HG03139 (cell line): Measurements from ENCODE around the gene RXFP3.
A peak's percentile ranks its signal among the peaks of the same experiment; 100 is the strongest.
"Not testable (repeated sequence)": the region's sequence is repeated elsewhere in the genome, so short reads cannot be mapped to it uniquely, and the experiment has no call there.

Experiments
- ATAC-seq: cut with Tn5 transposase; IDR thresholded peaks from one replicate; pipeline ENCODE4 v1.9.1; 2021; ENCODE audit not compliant: unreplicated experiment

The RXFP3 gene, protein sequence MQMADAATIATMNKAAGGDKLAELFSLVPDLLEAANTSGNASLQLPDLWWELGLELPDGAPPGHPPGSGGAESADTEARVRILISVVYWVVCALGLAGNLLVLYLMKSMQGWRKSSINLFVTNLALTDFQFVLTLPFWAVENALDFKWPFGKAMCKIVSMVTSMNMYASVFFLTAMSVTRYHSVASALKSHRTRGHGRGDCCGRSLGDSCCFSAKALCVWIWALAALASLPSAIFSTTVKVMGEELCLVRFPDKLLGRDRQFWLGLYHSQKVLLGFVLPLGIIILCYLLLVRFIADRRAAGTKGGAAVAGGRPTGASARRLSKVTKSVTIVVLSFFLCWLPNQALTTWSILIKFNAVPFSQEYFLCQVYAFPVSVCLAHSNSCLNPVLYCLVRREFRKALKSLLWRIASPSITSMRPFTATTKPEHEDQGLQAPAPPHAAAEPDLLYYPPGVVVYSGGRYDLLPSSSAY

DNA sequence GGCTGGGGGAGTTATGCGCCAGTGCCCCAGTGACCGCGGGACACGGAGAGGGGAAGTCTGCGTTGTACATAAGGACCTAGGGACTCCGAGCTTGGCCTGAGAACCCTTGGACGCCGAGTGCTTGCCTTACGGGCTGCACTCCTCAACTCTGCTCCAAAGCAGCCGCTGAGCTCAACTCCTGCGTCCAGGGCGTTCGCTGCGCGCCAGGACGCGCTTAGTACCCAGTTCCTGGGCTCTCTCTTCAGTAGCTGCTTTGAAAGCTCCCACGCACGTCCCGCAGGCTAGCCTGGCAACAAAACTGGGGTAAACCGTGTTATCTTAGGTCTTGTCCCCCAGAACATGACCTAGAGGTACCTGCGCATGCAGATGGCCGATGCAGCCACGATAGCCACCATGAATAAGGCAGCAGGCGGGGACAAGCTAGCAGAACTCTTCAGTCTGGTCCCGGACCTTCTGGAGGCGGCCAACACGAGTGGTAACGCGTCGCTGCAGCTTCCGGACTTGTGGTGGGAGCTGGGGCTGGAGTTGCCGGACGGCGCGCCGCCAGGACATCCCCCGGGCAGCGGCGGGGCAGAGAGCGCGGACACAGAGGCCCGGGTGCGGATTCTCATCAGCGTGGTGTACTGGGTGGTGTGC lies at the start of gene RXFP3:
Gene RXFP3 (plus strand): TSS at position 6 of the 636 bp plus-strand sequence. CDS start 355 bp downstream, at position 361.
- ATAC-seq = no peak

DNA sequence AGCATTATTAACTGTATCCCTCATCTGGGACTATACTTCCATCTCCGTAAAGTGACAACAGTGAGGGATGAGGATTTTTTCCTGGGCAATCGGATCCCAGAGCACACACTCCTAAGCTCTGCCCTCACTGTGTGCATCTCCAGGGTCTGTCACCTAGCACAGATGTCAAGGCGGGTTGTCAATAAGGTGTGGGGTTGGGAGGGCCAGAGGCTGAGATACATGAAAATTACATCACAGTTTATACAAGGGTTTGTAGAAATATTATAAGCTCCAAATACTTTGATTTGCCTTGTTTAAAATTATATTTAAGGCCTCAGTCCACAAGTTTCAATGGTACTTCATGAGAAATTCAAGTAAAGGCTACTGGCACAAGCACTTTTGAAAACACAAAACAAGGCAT lies 48.9 kb upstream of the RXFP3 start:
- no peak for ATAC-seq

DNA sequence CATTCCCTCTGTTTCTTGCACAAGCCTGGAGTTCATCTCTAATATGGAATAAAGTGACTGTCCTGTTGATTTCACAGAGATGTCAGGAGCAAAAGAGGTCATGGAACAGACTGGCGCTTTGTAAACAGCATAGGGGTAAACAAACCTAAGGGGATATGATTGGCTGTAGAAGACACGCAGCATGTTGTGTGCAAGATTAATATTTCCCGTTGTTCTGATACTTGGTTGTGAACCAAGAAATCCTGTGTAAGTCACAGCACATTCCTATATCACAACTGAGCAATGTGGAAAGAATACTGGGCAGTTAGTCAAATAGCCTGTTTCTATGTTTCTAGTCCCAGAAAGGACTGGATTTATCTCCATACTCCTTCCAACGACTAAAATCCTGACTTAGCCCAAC lies 47.6 kb upstream of the RXFP3 start:
- ATAC-seq = no peak

DNA sequence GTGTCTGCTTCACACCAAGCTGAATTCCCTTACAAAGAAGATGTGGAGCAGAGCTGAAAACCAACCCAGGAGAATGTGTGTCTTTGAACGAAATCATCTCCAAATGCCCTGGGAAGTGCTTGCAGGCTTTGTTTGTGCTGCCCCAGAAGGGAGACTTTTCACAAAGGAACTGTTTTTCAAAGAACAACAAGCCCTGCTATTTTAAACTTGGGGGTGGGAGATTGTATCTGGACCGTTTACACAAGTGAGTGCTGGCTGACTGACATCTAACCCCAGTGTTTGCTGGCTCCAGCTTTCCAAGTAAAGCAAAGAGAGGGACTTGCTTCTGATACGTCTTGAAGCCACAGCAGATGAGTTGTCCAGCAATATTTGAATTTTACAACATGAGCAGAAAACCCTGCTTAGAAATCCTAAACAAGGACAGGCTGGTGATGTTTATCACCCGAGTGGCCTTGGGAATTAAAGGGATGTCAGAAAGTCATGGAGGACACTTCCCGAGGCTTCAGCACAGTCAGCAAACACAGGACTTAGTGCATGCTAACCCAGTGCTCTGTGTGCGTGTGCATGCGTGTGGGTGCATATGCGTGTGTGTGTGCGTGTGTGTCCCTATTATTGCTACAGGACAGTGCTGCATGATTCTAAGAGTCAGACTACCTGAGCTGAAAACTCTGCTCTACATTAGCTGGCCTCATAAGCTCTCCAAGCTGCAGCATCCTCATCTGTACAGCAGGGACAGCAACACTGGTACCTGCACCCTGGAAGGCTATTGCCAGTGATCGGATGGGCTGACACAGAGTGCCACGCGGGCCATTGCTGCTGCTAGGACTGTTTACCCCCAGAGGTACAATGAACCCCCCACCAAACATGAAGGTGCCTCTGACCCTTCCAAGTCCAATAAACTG lies 45.8 kb upstream of the RXFP3 start:
- ATAC-seq = no peak

DNA sequence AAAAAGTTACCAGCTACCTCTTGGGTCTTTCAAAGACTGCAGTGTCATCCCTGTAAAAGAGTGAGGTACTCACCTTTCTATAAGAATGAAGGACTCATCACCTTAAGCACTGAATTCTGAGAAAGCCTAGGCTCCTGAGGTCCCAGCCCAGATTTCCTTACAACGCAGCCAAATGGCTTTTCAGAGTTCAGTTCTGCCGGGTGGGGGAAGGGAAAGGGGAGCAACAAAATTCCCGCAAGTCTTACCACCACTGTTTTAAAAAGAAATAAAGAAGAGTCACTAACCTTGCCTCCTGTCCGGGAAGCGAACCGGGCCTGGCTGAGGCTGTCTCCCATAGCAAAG lies 44.8 kb upstream of the RXFP3 start:
- ATAC-seq = no peak

DNA sequence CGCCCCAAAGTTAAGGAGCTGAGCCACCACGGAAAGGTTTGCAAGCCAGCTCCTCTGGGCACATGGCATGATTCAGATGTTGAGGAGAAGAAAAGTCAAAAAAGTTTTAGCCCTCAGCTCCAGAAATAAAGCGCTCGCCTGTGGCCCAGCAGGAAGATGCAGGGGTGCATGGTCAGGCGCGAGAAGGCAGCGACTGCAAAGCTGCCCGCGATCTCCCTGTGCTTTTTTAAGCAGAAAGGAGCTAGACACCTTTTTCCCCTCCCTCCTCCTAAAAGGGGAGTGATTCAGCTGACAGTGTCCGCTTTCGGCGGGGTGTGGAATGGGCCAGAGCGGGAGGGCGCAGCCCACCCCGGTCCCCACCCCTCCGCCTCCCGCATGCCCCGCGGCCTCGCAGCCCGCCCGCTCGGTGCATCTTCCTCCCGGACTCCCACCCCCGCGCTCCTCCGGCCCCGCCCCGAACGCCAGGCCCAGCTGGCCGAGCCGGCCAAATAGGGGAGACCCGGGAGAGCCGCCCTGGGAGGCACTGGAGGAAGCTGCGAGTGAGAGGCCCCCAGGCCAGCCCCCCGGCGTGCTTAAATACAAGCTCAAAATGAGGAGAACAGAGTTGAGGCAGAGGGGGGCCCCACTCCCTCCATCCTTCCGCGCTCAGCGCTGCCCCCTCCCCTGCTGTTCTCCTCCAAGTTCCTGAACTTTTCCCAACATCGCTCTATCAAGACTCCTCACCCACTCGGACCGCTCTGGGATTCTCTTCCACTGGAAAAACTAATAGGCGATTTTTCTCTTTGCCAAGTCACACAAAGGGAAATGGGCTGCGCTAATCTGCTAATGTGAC lies 44.2 kb upstream of the RXFP3 start, which contains the start of gene ADAMTS12:
Gene ADAMTS12 (minus strand): TSS at position 203 of the 832 bp plus-strand sequence. CDS start 134 bp downstream, at position 69.
- ATAC-seq = no peak

DNA sequence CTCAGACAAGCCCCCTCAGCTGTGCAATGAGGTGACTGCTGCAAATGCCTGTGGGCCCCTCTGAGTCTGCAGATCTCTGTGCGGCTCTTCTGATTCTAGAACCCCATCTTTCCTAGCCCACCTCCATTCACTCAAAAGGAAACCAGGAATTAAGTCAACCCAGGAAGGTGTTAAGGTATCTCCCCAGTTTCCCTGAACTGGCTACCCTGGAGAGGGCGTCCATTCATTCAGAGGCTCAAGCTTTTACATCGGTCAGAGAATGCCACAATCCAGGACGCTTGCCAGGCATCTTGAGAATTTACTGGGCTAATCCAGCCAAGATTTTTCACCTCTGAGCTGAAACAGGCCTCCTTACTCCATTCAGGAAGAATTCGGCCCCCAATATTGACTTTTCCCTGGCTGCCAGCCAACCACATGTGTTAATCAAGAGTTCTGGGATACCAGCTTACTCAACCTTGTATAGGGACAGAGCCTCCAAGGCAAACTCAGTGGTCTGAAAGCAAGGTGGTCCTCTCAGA lies 43.5 kb upstream of the RXFP3 start:
- ATAC-seq = no peak

DNA sequence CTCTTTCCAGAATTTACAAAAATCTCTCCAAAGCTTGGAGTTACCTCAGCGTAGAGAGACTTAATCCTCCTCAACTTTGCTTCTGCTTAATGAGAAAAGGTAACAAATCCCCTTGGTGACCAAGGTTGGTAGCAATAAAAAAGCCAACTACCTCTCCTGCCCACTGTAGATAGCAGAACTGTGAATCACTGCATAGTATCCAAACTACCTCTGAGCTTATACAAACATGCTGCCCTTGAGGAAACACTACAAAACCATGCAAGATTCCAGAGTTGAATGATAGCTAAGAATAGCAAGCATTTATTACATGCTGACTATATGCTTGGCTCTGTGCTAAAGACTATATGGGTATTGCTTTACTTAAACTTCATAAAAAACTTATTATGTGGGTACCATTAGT lies 41.6 kb upstream of the RXFP3 start:
- no peak for ATAC-seq

DNA sequence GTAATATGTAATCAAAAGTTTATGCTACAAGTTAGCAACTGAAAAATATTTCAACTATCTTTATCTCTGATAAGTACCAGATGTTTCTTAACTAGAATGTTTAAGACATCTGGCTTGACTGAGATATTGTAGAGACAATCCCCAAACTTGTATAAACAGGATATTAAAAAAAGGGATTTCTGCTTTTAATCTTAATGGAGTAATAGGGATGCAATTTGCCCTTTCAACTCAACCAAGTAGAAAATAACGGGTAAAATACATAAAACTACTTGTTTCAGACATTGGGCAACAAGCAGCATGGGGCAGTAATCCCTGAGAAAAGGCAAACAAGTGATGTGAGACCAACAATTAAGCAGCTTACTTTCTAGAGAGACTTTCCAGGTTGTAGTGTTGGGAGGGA lies 35.0 kb upstream of the RXFP3 start:
- no peak for ATAC-seq

DNA sequence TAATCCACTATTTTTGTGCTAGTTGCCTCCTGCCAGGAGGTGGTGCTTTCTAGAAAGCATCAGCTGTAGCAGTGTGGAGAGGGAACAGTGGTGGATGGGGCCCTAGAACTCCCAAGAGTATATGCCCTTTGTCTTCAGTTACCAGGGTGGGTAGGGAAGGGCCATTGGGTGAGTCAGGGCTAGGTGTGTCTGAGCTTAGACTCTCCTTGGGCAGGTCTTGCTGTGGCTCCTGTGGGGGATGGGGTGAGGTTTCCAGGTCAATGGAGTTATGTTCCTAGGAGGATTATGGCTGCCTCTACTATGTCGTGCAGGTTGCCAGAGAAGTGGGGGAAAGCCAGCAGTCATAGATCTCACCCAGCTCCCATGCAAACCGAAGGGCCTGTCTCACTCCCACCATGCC lies 33.1 kb upstream of the RXFP3 start:
- no peak for ATAC-seq

DNA sequence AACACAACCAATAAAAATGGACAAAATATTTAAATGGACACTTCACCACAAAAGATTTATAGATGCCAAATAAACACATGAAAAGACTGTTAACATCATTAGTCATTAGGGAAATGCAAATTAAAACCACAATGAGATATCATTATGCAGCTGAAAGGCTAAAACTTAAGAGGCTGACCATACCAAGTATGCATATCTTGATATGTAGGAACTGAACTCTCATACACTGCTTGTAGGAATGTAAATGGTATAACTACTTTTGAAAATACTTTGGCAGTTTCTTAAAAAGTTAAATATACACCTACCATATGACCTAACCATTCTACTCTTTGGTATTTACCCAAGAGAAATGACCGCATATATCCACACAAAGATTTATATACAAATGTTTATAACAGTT lies 30.8 kb upstream of the RXFP3 start:
- no peak for ATAC-seq

DNA sequence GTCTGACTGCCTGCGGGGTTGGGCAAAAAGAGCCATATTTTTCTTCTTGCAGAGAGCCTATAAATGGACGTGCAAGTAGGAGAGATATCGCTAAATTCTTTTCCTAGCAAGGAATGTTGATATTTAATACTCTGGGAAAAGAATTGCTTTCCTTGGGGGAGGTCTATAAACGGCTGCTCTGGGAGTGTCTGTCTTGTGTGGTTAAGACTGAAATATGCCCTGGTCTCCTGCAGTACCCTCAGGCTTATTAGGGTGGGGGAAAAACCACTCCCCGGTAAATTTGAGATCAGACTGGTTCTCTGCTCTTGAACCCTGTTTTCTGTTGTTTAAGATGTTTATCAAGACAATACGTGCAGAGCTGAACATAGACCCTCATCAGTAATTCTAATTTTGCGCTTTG lies 29.9 kb upstream of the RXFP3 start:
- not testable (repeated sequence) for ATAC-seq

DNA sequence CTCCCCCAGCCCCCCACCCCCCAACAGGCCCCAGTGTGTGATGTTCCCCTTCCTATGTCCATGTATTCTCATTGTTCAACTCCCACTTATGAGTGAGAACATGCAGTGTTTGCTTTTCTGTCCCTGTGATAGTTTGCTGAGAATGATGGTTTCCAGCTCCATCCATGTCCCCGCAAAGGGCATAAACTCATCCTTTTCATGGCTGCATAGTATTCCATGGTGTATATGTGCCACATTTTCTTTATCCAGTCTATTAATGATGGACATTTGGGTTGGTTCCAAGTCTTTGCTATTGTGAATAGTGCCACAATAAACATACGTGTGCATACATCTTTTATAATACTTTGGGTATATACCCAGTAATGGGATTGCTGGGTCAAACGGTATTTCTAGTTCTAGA lies 21.3 kb upstream of the RXFP3 start:
- ATAC-seq = not testable (repeated sequence)

DNA sequence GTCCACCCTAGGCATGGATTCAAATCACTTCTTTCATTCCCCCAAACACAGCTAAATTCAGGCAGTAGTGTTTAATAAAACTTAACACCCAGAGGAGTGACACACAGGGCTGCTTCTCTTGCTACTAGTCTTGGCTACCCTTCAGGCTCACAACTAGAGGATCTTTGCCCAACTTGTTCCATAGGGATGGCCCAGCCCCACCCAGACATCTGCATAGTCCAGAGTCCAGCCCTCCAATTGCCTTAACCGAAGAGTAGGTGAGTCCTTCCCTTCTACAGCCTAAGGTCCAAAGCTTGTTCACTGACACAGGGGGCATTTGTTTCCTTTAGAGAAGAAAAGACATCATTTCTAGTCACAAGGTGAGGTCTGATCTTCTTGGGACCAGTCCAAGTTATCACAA lies 15.2 kb upstream of the RXFP3 start:
- ATAC-seq = no peak

DNA sequence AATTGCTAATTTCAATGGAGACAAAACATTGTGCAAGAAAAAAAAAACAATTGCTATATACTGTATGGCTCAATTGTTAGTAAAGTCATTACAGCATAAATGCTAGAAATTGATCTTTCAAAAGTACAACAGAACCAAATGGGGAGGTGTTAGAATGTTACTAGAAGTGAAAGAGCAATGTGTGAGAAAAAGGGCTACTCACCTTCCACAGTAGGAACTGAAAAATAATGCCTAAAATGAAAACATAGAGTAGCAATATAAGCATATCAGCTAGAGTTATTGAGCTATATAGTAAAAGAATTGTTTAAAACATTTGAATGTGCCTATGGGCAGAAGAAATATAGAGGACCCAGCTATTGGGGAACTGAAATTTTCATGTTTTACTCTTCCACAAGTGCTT lies 10.9 kb upstream of the RXFP3 start:
- ATAC-seq = no peak

DNA sequence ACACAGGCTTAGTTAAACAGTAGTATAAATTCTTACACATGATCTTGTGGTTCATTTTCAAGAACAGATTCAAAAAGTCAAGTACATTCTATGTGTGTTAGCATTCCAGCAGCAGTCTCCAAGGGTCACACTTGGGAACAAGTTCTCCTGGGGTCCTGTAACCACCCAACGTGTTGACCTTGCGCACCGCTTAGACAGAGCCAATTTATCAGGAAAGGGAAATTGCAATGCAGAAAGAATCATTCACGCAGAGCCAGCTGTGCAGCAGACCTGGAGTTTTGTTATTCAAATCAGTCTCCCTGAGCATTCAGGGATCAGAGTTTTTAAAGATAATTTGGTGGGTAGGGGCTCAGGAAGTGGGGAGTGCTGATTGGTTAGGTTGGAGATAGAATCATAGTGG lies 8.5 kb upstream of the RXFP3 start:
- ATAC-seq = no peak

DNA sequence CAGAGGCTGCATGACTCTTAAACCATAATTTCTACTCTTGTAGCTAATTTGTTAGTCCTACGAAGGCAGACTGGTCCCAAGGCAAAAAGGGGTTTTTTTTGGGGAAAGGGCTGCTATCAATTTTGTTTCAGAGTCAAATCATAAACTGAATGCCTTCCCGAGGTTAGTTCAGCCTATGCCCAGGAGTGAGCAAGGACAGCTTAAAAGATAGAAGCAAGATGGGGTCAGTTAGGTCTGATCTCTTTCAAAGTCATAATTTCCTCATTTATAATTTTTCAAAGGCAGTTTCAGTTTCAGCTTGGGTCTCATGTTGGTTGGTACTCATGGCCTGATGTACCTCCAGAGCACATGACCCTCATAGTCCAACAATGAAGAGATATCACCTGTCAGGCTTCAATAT lies 7.9 kb upstream of the RXFP3 start:
- no peak for ATAC-seq

DNA sequence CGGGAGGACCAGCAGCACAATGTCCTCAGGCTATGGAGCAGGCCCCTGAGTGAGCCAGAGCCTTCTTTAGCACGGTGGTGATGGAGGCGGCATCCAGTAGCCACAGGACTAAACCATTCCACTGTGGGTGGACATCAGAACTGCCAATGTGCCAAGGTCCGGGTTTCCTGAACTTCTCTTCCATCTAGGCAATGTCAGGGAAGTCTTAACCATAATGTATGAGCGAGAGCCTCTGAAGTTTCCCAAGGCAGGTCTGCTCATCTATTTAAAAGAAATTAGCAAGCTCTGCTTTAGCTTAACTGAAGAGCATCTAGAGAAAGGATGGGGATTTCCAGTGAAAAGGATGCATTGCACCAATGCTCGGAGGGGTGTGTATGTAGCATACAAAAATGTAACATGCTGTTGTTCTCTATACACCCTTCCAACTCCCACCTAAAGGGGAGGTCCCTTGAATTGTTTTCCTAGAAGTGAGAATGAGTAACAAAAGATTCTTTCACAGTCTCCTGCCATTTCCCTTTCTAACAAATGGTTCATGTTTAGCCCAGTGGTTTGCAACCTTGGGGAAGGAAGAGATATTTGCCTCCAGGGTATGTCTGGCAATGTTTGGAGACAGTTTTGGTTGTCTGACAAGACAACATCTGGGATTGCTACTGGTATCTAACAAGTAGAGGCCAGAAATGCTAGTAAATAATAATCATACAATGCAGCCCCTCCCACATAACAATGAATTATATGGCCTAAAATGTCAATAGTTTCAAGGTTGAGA lies 6.1 kb upstream of the RXFP3 start:
- ATAC-seq = no peak

DNA sequence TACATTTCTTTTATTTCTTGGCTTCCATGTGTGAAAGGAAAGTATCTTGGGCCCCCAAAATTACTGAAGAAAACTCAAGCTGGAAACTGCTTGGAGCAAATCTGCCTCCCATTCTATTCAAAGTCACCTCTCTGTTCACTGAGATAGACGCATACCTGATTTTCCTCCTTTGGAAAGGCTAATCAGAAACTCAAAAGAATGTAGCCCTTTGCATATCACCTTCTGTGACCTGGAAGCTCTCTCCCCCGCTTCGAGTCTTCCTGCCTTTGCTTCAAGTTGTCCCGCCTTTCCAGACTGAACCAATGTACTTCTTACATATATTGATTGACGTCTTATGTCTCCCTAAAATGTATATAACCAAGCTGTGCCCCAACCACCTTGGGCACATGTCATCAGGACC lies 5.0 kb upstream of the RXFP3 start:
- no peak for ATAC-seq

DNA sequence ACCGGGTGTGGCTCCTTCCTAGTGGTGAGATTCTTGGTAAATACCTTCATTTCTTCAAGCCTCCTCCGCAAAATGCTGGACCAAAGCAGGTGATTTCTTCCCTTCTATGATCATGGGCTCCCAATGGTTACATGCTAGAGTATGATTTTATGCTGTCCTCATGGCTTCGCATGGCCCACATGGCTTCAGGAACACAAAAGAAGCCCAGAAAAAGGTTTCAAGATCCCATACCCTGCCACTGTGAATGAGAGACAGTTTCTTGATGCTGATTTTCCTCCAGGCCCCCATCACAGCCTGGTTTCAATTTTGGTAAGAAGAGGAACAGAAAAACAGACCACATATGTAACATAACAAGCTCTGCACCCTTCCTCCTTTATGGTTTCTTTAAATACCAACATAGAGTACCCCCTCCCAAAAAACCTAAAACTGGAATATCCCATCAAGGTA lies 2.4 kb upstream of the RXFP3 start:
- ATAC-seq = peak; percentile 73
